ENCODE results near the gene NDUFS7.
"Not testable (repeated sequence)": the region's sequence is repeated elsewhere in the genome, so short reads cannot be mapped to it uniquely, and the experiment has no call there.

Gene NDUFS7

DNA sequence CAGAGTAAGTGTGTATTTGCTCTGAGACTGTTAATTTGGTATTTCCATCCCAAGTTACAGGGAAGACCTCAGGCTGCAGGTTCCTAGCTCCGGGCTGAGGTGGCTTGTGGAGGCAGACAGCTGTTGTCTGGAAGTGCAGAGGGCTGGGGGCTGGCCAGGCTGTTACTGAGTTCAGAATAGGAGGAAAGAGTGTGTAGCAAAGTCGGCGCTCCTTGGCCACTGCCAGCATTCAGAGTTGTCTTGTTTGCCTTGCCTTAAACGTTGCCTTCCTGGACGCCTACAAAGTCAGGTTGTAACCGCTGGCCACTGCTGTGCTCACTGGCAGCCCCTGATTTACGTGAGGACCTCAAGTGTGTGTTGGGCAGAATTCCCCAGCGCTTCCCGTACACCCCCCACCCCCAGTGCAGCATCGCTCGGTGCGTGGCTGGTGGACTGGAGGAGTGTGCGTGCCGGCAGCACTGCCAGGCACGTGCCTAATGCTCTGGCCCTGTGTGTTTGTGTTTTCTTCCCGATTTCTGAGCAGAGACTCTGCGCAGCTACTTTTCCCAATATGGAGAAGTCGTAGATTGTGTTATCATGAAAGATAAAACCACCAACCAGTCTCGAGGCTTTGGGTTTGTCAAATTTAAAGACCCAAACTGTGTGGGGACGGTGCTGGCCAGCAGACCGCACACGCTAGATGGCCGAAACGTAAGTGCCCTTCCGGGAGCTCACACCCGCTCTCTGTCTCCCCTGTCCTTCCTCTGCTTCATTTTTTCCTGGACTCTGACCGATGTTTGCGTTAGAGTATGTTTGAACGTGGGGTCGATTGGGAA lies 34.2 kb downstream of the NDUFS7 start:
- no peak for DNase-seq (ENCODE audit: low read depth in 2 of 2)

GRCh38 chr19:1418496-1418775 lies 34.7 kb downstream of the NDUFS7 start:
- no peak for DNase-seq (ENCODE audit: low read depth in 2 of 2)

DNA sequence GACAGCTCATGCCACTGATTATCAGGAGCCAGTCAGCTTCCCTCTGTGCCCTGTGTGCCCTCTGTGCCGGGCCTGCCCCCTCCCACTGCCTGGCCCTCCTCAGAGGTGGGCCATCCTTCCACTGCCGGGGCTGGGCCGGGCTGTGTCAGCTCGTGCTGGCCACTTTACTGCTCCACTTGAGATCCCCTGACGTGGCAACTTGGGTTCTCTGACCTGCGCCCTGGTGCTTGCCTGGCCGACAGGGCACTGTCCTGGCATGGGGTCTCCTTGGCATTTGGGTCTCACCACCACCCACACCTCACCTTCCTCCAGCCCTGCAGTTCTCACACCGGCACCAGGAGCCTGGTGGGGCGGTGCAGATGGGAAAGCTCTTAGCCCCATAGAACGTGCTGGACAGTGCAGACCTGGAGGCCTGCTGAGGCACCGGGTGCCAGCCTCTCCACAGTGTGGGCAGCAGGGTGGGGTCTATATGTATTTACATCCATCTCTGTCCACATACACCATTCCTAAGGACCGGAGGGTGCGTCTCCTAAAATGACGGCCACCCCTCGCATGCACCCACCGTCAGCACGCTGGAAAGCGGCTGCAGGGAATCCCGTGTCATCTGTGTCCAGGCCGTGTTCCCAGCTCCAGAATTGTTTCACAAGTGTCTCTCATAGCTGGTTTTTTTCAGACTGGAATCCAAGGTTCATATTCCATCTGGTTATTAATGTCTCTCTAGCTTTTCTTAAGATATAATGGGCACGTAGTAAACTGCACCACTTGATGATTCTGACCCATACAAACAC lies 35.4 kb downstream of the NDUFS7 start:
- DNase-seq (ENCODE audit: low read depth in 2 of 2) = no peak

DNA sequence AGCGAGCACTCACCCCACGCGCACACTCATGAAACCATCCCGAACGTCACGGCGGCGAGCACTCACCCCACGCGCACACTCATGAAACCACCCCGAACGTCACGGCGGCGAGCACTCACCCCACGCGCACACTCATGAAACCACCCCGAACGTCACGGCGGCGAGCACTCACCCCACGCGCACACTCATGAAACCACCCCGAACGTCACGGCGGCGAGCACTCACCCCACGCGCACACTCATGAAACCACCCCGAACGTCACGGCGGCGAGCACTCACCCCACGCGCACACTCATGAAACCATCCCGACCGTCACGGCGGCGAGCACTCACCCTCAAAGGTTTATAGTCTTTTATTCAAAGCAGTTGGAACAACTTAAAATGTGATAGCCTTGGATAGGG lies 36.4 kb downstream of the NDUFS7 start:
- DNase-seq (ENCODE audit: low read depth in 2 of 2) = not testable (repeated sequence)

DNA sequence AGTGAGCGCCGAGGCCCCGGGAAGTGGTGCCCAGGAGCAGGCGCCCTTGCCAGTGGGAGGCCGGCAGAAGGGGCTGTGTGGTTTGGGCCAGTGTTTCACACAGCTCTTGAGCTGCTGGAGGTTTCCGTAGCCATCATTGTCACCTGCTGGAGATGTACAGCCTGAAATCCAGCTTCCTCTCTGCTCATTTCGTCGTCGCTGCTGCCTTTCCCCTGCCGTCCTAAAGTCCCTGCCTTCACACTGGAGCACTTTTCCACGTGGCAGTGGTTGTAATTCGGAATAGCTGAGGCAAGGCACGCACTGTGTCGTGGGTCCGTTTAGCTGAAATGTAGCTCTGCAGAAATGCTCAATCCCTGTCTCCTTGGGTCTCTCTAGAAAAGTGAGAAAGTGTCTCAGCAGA lies 36.9 kb downstream of the NDUFS7 start:
- DNase-seq (ENCODE audit: low read depth in 2 of 2) = no peak

GRCh38 chr19:1421218-1421957 lies 37.7 kb downstream of the NDUFS7 start:
- no peak for DNase-seq (ENCODE audit: low read depth in 2 of 2)

GRCh38 chr19:1421958-1422305 lies 38.2 kb downstream of the NDUFS7 start:
- no peak for DNase-seq (ENCODE audit: low read depth in 2 of 2)

DNA sequence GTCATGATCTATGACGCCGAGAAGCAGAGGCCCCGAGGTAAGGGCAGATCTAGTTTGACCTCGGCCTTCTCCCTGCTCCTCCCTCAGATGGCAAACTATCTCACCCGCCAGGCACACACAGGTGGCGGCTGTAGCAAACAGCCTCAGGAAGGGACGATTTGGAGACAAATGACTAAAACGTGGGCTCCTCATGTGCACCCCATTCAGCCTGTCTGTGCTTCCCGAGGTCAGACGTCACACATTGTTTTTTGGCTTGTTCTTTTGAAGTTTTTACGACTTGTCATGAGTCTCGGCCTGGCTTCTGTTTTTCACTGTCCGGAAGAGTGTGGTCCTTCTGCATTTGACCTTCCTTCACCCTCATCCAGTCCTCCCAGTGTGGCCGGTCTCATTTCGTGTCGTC lies 38.7 kb downstream of the NDUFS7 start:
- no peak for DNase-seq (ENCODE audit: low read depth in 2 of 2)

- no peak for DNase-seq (ENCODE audit: low read depth in 2 of 2)
Observed at GRCh38 chr19:1422943-1423342, 39.2 kb downstream of the NDUFS7 start.

DNA sequence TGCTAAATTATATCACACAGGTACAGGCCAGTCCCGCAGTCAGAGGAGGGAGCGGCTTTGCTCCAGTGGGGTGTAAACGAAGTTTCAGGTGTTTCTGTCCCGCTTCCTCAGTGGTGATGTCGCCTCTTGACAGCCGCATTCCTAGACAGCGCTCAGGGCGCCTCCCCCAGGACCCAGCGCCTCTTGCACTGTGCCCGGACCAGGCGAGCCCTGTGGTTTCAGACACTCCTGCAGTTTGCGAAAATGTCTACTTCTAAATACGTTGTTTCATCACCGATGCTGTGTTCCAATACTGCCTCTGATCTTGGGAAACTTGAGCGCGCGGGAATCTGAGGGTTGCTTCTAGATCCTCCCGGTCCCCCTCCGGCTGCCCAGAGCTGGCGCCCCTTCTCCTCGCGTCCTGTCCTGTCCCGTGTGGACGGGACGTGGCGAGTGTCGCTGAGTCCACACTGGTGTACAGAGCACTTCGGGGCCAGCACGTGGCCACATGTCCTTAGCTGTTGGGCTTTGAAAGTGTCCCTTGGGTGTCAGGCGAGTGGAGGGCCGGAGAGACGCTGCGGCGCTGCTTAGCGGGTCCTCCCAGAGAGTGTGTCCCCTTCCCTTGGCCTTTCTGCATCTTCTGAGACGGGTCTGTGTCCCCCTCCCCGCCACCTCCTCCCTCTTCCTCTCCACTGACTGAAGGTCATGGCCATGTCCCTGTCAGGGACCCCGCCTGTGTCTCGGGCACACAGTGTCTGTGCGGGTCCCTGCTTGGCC lies 39.9 kb downstream of the NDUFS7 start:
- no peak for DNase-seq (ENCODE audit: low read depth in 2 of 2)

- no peak for DNase-seq (ENCODE audit: low read depth in 2 of 2)
Observed at GRCh38 chr19:1424192-1424955, 40.7 kb downstream of the NDUFS7 start.

GRCh38 chr19:1425102-1425837 lies 41.6 kb downstream of the NDUFS7 start:
- no peak for DNase-seq (ENCODE audit: low read depth in 2 of 2)

- DNase-seq (ENCODE audit: low read depth in 2 of 2) = no peak
Observed at GRCh38 chr19:1425902-1426301, 42.2 kb downstream of the NDUFS7 start.

DNA sequence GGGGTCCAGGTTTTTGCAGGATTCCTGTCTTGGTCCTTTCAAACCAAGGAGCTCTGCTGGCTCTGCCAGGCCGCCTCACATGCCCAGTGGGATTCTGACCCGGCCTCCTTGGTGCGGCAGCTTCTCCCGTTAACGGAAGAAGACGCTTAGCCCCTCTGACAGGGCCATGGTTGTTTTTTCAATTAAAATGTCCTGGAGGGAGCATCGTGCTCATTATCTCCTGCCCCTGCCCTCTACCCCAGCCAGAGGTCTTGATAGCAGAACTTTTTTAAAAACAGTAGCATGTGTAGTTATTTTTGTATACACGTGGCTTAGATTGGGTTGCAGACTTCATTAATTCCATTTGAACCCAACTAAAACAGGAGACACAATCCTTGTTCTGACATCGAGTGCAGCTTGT lies 43.0 kb downstream of the NDUFS7 start:
- no peak for DNase-seq (ENCODE audit: low read depth in 2 of 2)

DNA sequence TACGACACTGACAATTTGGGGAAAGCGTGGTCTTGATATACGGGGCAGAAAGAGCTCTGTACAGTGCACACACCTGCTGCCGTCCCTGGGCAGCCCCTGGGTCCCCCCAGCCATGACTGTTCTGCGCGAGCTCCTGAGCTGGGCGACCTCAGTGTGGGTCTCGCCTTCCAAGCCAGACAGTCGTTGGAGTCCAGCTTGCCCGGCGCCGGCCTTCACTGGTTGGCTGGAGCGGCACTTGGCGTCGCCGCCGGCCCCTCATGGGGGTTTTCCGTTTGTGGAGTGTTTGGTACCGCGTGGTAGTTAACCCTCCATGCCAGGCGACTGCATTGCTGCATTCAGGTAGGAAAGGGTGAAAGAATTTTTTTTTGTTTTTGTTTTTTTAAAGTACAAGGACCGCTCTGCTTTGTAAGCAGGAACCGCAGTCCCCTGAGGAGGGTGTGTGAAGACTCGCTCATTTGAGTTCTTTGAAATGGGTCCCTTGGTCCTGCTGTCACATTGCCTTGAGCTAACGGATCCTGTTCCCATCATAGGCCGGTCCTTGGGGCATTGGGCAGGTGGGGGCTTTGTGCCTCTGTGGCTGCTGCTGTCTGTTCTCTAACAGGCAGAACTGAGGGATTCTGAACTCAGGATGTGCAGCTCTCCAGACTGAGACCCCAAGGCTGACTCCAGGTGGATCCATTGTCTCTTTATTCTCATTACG lies 43.7 kb downstream of the NDUFS7 start:
- no peak for DNase-seq (ENCODE audit: low read depth in 2 of 2)

GRCh38 chr19:1428738-1429391 lies 45.2 kb downstream of the NDUFS7 start:
- DNase-seq (ENCODE audit: low read depth in 2 of 2) = no peak

DNA sequence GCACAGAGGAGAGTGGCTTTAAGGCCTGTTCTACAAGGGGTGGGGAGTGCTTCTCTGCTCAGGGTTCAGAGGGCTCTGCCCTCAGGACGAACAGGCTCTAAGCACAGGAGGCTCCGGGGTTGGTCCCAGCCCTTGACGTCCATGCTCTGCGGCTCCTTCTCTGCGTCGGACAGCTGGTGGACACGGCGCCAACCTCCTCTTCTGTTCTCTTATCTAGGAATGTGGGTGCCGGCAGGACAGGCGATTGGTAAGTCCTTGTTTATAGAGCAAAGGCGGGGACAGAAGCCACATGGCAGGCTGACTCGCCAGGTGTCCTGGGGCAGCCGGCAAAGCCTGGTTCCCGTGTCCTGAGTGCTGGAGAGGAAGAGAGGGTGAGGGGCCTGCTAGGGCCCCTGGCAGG lies 46.0 kb downstream of the NDUFS7 start:
- no peak for DNase-seq (ENCODE audit: low read depth in 2 of 2)

- no peak for DNase-seq (ENCODE audit: low read depth in 2 of 2)
Observed at GRCh38 chr19:1430246-1430645, 46.5 kb downstream of the NDUFS7 start.

DNA sequence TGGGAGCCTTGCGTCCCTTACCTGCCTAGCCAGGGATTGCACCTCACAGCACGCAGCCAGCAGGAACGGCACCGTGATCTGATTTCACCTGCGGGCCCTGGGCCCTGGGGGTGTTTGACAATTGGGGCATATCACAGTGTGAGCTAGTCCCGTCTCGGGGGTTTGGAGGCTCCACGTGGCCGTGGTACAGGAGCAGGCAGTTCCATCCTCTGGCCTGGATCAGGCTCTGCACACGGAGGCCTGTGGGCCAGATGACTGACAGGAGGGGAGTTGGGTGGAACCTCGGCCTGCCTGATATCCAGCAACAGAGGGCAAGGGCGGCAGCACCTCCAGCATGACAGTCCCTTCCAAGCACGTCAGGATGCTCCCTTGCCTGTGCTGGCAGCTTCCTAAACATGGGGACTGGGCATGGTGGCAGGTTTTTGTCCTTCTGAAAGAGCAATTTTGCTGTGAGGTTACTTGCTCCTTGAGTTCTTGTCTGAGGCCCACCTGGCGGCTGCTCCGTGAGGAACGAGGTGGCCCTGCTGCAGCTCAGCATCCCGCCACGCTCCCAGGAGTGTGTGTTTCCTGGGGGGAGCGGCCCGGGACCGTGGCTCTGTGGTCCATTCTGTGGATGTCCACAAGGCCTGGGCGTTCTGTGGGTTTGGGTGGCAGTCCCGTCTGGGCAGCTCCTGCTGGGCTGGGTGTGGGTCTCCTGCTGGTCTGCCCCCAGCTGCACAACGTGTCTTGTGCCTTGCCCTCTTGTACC lies 48.2 kb downstream of the NDUFS7 start:
- no peak for DNase-seq (ENCODE audit: low read depth in 2 of 2)

Measured in stimulated activated CD4-positive, alpha-beta T cell treated with anti-CD3 and anti-CD28 coated beads, Interleukin-1b, Interleukin-23, amount 100 ng/mL, for 4 hours (primary cell).